ENCODE results near the gene PCCA.
"Not testable (repeated sequence)": the region's sequence is repeated elsewhere in the genome, so short reads cannot be mapped to it uniquely, and the experiment has no call there.

The PCCA gene

DNA sequence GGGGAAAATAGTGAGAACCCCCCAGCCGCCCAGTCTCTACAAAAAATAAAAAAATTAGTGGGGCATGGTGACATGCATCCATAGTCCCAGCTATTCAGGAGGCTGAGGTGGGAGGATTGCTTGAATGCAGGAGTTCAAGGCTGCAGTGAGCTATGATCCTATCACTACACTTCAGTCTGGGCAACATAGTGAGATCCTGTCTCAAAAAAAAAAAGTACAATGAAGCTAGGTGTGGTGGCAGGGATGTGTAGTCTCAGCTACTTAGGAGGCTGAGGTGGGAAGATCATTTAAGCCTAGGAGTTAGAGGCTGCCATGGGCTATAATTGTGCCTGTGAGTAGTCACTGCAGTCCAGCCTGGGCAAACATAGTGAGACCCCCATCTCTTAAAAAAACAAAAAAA, 8.9 kb downstream of the PCCA start:
- DNase-seq, result no peak

DNA sequence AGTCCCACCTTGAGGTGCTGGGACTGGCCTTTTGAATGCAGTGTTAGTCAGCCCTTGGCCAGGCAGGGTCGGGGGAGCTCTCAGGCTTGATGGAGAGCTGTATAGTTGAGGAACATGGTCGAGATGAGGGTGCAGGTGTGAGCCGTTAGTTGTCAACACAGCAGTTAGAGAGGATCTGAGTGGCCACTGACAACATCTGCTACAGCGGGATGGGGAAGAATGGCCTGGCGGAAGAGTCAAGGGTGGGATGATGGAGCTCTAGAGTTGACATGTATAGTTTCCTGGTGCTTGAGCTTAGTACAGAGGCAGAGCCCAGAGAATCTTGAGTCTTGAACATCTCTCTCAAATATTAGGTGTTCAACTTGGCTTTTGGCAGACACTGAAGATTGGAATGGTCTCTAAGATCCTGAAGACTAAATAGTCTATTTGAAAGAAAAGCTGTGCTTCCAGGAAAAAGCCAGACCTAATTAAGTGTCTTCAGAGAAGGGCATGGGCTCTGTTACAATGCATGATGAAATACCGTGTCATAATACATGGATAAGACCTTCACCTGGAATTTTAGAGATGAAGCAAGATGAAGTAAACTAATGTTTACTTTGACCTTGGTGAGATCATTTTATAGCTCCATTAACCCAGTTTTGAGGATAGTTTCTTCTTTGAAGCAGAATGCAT, 9.7 kb downstream of the PCCA start:
- no peak for DNase-seq

DNA sequence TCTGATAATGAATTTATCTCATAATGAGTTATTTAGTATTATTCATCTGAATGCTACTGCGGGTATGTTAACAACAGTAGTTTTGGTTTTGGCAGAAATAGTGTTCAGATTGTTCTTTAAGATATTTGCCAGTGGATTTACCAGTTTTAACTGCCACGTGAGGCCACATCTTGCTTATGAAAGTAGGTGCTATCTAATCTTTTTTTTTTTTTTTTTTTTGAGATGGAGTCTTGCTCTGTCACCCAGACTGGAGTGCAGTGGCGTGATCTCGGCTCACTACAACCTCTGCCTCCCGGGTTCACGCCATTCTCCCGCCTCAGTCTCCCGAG, 10.2 kb downstream of the PCCA start:
- not testable (repeated sequence) for DNase-seq

DNA sequence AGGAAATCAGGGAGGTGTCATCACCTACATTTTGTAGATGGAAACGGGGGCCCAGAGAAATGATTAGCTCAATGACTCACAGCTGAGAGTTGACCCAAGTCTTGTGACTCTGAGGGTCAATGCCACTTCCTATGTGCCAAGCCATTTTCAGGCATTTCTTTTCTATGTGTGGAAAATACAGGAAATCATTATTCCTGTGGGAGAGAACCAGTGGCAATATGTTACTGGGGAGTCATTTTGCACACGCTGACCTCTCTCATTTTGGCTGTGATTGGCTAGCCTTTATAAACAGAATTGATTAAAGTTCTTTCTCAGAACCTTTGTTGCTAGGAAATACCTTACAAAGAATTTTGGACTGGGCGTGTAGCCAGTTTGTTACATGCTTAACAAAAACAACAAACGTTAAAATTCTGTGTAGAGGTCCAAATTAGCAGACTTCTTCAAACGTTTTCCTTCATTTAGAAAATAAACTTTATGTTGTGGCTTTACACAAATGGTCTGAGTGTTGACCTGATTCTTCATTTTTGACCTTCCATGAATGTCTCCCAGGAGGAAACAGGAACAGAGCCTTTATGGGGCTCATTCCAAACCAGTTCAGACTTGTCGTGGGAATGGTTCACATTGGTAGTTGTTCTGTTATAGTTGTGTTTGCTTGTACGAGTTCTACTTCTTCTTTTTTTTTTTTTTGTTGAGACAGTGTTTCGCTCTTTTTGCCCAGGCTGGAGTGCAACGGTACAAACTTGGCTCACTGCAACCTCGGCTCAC, 11.4 kb downstream of the PCCA start:
- peak in 14 of 56 donors; percentile 4 to 67 (median 18) for DNase-seq

DNA sequence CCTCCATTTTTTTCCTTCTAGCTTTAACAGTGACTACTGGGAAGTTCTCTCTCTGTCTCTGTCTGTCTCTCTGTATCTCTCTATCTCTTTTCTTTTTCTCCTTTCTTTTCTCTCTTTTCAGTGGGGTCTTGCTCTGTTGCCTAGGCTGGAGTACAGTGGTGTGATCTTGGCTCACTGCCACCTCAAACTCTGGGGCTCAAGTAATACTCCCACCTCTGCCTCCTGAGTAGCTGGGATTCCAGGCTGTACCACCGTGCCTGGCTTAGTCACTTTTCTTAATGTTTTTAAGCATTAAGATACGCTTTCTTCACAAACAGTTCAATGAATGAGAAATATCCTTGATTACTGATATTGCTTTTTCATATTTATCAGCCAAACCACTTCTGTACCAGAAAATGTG, 13.1 kb downstream of the PCCA start:
- DNase-seq, result no peak

DNA sequence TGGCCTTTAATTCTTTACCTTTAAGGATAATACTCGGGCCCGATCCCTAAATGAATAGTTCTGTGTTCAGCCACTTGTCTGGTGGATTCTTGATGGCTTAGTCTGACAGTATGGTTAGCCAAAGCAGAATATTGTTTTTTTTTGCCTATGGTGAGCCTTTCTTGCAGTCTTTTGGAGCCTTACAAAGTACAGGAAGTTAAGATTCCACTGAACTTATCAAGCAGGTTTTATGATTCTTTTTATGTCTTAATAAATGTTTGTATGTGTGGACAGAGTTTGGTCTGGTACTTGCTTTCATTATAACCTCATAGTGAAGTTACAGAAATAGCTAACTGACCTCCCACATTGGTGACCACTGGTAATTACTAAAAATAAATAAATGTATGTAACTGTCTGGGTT, 17.1 kb downstream of the PCCA start:
- no peak for DNase-seq

DNA sequence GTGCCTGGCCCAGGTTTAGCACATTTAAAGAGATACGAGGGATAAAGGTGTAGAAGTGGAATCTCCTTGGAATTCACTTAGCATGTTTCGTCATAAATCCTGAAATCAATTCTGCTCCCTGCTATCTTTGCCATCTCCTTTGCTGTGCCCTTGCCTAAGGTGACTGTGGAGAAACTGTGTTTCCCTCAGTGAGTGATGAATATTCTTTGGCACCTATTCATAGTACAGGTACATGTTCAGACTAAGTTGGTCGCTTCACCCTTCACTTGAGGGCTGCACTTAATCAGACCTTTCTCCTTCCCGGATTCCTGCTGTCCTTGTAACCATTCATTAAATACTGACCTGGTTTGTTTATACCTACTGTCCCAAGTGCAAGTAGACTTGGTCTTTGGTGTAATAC, 17.8 kb downstream of the PCCA start:
- DNase-seq, result no peak

DNA sequence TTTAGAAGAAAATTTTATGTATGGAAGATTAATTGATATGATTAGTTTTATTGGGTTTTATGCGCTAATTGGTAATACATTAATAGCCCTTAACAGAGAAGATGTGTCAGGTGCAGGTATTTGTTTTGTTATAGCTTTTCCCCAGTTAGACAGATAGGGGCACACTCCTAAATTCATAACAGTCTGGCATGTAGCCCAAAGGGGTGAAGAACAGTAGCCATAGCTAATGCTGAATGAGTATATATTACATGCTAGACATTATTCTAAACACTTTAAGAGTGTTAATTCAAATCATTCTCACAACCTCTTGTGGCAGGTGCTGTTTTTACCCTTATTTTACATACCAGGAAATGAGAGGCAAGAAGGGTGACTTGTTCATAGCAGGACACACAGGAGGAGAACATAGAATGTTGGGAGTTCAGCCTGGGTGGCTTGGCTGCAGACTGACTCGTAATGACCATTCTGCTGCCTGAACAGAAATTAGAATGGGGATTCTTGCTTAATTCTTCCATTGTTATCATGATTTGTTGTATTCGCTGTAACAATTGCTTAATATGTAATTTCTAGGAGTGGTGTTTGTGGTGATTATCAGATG, 20.1 kb downstream of the PCCA start:
- no peak for DNase-seq

DNA sequence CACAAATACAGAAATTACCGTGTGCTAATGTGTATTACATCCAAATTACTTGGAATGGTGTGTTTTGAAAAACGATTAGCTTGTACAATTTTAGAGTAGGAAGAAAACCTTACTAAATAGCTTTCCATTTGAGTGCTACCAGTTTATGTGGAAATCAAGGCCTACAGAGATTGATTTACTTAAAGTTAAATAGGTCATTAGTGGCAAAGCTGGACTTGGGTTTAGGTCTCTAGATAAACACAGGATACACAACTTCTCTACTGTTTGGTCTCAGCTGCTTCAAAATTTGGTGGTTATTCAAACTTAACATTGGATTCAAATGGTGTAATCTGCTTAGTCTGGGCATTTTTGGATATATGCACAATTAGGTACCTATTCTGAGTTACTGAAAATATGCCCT, 21.4 kb downstream of the PCCA start:
- DNase-seq, result no peak

- no peak for DNase-seq
Measured at GRCh38 chr13:100112186-100112838, 23.4 kb downstream of the PCCA start.

- DNase-seq, result no peak
Measured at GRCh38 chr13:100115693-100116254, 26.9 kb downstream of the PCCA start.

- peak in 4 of 56 donors; percentile 1 to 16 (median 10) for DNase-seq
Measured at GRCh38 chr13:100124265-100124664, 35.4 kb downstream of the PCCA start.

- DNase-seq, result no peak
Measured at GRCh38 chr13:100125946-100126345, 37.1 kb downstream of the PCCA start.

DNA sequence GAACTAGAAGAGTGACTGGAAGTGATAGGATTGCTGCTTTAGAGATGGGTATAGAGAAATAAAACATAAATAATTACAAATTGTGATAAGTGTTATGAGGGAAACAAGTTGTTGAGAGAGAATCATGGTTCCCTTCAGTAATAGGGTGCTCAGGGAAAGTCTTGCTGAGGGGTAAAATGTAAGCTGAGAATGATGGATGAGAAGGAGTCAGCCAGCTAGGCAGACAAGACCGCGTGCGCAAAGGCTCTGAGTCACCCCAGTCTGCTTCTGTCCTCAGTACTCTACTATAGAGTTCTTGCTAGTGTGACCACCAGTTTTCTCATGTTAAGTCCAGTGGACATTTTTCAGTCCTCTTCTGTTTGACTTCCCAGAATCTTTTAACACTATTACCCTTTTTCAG, 39.5 kb downstream of the PCCA start:
- DNase-seq, result no peak

- DNase-seq, result no peak
Measured at GRCh38 chr13:100128838-100129237, 39.9 kb downstream of the PCCA start.

DNA sequence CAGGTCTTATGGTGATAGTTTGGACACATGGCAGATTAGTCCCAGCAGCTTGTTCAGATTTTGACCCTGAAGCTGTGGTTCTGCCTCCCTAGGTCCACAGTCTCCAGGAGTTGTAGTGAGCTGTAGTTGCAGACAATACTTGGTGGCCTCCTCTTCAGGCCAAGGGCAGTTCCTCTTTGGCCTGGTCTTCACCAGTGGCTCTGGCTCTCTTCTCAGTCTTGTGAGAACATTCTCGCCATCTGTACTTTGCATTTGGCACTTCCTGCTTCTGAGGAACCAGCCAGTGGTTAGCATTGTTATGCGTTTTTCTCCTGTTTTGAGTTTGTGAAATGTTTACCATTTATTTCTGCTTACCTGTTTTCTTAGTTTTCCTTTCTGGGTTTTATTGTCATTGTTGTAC, 40.7 kb downstream of the PCCA start:
- peak in 2 of 56 donors; percentile 0 to 11 for DNase-seq

DNA sequence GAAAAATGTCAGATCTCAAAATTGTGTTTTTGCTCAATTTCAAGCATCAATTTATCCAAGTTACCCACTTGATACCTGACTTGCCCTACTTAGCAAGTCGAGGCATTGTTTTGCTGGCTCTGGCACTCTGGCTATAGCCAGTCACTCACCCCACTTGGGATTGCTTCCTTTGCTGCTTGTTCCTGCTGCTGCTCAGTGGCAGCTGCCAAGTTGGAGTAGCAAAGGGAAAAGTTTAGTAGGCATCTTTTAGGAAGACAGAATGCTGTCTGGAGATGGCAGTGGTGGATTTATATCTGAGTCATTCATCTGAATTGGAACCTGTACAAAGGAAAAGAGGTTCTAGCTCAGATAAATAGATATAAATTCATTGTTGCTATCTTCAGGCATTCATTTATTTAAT, 41.2 kb downstream of the PCCA start:
- DNase-seq, result peak in 10 of 56 donors; percentile 3 to 33 (median 11)

- DNase-seq, result peak in 1 of 56 donors; percentile 2
Measured at GRCh38 chr13:100130930-100131511, 42.1 kb downstream of the PCCA start.

- DNase-seq, result peak in 9 of 56 donors; percentile 1 to 49 (median 15)
Measured at GRCh38 chr13:100131863-100132574, 43.1 kb downstream of the PCCA start.

GRCh38 chr13:100138859-100139491, 50.1 kb downstream of the PCCA start:
- DNase-seq, result no peak
